Measurements from ENCODE around the gene MRPS2.

DNA sequence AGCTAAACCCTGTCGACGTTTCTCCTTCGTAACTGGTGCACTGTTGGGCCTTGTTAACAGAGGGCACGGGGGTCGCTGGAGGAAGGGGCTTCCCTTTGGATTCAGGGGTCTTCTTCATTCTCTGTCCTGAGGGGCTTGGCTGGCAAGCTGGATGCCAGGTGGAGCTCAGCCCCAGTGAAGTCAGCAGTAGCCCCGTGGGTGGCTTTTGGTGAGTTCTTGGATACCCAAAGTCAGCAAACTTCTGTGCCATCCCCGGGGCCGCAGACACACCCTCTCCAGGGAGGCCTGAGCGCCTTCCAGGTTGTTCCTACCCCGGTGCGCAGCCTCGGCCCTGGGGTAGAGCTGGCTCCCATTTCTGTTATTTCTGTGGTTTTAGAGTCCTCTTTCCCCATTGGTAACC is 33.2 kb downstream of the MRPS2 start:
- TF ChIP-seq POLR2A (IDR thresholded peaks at IDR 0.05; ENCODE audit: low read depth, low read length) (no peak), POLR2AphosphoS5 (IDR thresholded peaks at IDR 0.05; ENCODE audit: low read depth, low read length) (no peak)
